Measurements from ENCODE around the gene TXNDC9.
A peak's percentile ranks its signal among the peaks of the same experiment; 100 is the strongest.
"Not testable (repeated sequence)": the region's sequence is repeated elsewhere in the genome, so short reads cannot be mapped to it uniquely, and the experiment has no call there.

TXNDC9 gene

GRCh38 chr2:99317873-99318200, 18.3 kb downstream of the TXNDC9 start:
- DNase-seq: not testable (repeated sequence)

- no peak for DNase-seq
These were observed 18.8 kb downstream of the TXNDC9 start for GRCh38 chr2:99317161-99317872.

- not testable (repeated sequence) for DNase-seq
These were observed 35.0 kb downstream of the TXNDC9 start, which contains the start of gene LYG1 for GRCh38 chr2:99301097-99301496. LYG1 (minus strand) TSS chr2:99301197; CDS start chr2:99295670, 5,527 bp downstream.

- no peak for DNase-seq
These were observed 36.6 kb downstream of the TXNDC9 start for GRCh38 chr2:99299580-99299979.

- no peak for DNase-seq
These were observed 38.1 kb downstream of the TXNDC9 start for GRCh38 chr2:99297994-99298393.

- DNase-seq: no peak
These were observed 50.6 kb downstream of the TXNDC9 start for GRCh38 chr2:99285526-99285925.

- DNase-seq: no peak
These were observed 56.0 kb downstream of the TXNDC9 start for GRCh38 chr2:99279969-99280695.

GRCh38 chr2:99278793-99279291, 57.3 kb downstream of the TXNDC9 start:
- no peak for DNase-seq

- DNase-seq: not testable (repeated sequence)
These were observed 57.9 kb downstream of the TXNDC9 start for GRCh38 chr2:99278195-99278765.

GRCh38 chr2:99275882-99276281, 60.3 kb downstream of the TXNDC9 start:
- DNase-seq: peak; percentile 35

Measured in OCI-M1 (cell line).